PC-3 (cell line): ENCODE measurements around the gene SIRPB2. TPM values are rescaled to one million over a fixed set of nuclear protein-coding genes. Genes with fewer than 3 reads are reported as not detected.

Source experiments
- ATAC-seq: fragments of 200-7000 bp; cut with Tn5 transposase; 2 replicates; pipeline ENCODE4 v1.9.1; 2020; ENCODE audit warnings: mild to moderate bottlenecking, moderate library complexity
- BruUV-seq: library from RNA; stranded (reverse); fragments of 400-500 nt; replicated peaks from 2 replicates; lab custom pipeline; 2021; lab: Mats Ljungman, UMichigan
- CTCF ChIA-PET: fragments of 300-600 bp; sonication (Branson Sonifier 250); formaldehyde crosslinking; loops from one replicate; lab custom pipeline; 2022; ENCODE audit warnings: antibody characterized with exemption; lab: Charles Lee
- POLR2A ChIA-PET: fragments of 300-600 bp; sonication (Branson Sonifier 250); formaldehyde crosslinking; loops from one replicate; lab custom pipeline; 2022; ENCODE audit warnings: antibody characterized with exemption; ENCODE audit not compliant: unreplicated experiment; lab: Charles Lee
- DNase-seq: peaks from one replicate; pipeline ENCODE4 v3.0.0-alpha.2; 2015
- H2AFZ ChIP-seq: fragments of 300-600 bp; sonication (generic); 2 replicates; pipeline ENCODE4 v1.6.0; 2016; ENCODE audit warnings: antibody characterized with exemption, low read length
- H3F3A ChIP-seq: fragments of 300-600 bp; sonication (generic); one replicate; pipeline ENCODE4 v1.6.0; 2017; ENCODE audit warnings: antibody characterized with exemption, low read length, control low read depth, mild to moderate bottlenecking; ENCODE audit not compliant: unreplicated experiment
- H3K27ac ChIP-seq: fragments of 300-600 bp; sonication (generic); 2 replicates; pipeline ENCODE4 v1.5.1; 2016; ENCODE audit warnings: mild to moderate bottlenecking, low read length
- H3K27me3 ChIP-seq: fragments of 300-600 bp; sonication (generic); 2 replicates; pipeline ENCODE4 v1.6.1; 2016; ENCODE audit warnings: low read length, mixed read lengths
- H3K36me3 ChIP-seq: fragments of 300-600 bp; sonication (generic); 2 replicates; pipeline ENCODE4 v1.6.1; 2016; ENCODE audit warnings: low read depth, mixed run types, low read length, mixed read lengths
- H3K4me1 ChIP-seq: fragments of 300-600 bp; sonication (generic); 2 replicates; pipeline ENCODE4 v1.5.1; 2016; ENCODE audit warnings: low read length; ENCODE audit not compliant: insufficient read depth
- H3K4me2 ChIP-seq: fragments of 300-600 bp; sonication (generic); 2 replicates; pipeline ENCODE4 v1.6.0; 2016; ENCODE audit warnings: low read length
- H3K4me3 ChIP-seq: fragments of 300-600 bp; sonication (generic); 2 replicates; pipeline ENCODE4 v1.5.1; 2016; ENCODE audit warnings: mild to moderate bottlenecking, low read length, mixed read lengths
- H3K79me2 ChIP-seq: fragments of 300-600 bp; sonication (generic); 2 replicates; pipeline ENCODE4 v1.6.1; 2017; ENCODE audit warnings: low read length, mixed read lengths
- H3K9ac ChIP-seq: fragments of 300-600 bp; sonication (generic); 2 replicates; pipeline ENCODE4 v1.6.0; 2016; ENCODE audit warnings: mild to moderate bottlenecking, low read length
- H3K9me2 ChIP-seq: fragments of 300-600 bp; sonication (generic); replicated peaks from 2 replicates; pipeline ENCODE4 v1.6.1; 2016; ENCODE audit warnings: mixed run types, low read length, mixed read lengths
- H3K9me3 ChIP-seq: fragments of 300-600 bp; sonication (generic); 2 replicates; pipeline ENCODE4 v1.6.1; 2016; ENCODE audit warnings: low read length, mixed read lengths
- H4K20me1 ChIP-seq: fragments of 300-600 bp; sonication (generic); 2 replicates; pipeline ENCODE4 v1.6.1; 2016; ENCODE audit warnings: low read length, mixed read lengths
- CTCF ChIP-seq: fragments of 300-600 bp; sonication (generic); conservative IDR thresholded peaks from 2 replicates; pipeline ENCODE4 v1.5.1; 2017; ENCODE audit warnings: antibody characterized with exemption, low read depth, mild to moderate bottlenecking, low read length
- EZH2 ChIP-seq: fragments of 300-600 bp; sonication (generic); IDR thresholded peaks from one replicate; pipeline ENCODE4 v1.6.1; 2017; ENCODE audit warnings: antibody characterized with exemption, mild to moderate bottlenecking, low read length; ENCODE audit not compliant: unreplicated experiment
- EZH2phosphoT487 ChIP-seq: fragments of 300-600 bp; sonication (generic); IDR thresholded peaks from 2 replicates; pipeline ENCODE4 v1.6.1; 2018; ENCODE audit warnings: mild to moderate bottlenecking, antibody characterized with exemption, low read length, borderline replicate concordance
- intact Hi-C: fragments of 100-400 bp; cut with micrococcal nuclease; formaldehyde crosslinking; loops from 2 replicates; pipeline ENCODE4 v1.9.0; 2023
- total RNA-seq: library from RNA; depleted of rRNA; stranded (reverse); fragments of >200 nt; gene quantifications from 2 replicates; pipeline ENCODE4 v1.2.3, GENCODE V29; 2014

Gene SIRPB2
- total RNA-seq, 1 experiment from 2014 or later: 2.1 TPM

- no peak for TF ChIP-seq EZH2phosphoT487
- TF ChIP-seq EZH2: no peak
- no peak overlapping the region for H3K4me3 ChIP-seq
- no peak overlapping the region for H3K27ac ChIP-seq
- DNase-seq (no peak), ATAC-seq (no peak)
- no peaks in the 10 kb centered on the region for H3K79me2 ChIP-seq
- intact Hi-C loops: no loop called here
- no peaks in the 10 kb centered on the region for H4K20me1 ChIP-seq
- no peaks in the 10 kb centered on the region for H3K9me2 ChIP-seq
- no peak overlapping the region for H2AFZ ChIP-seq
- no peaks in the 10 kb centered on the region for H3K9me3 ChIP-seq
- POLR2A ChIA-PET: no interaction called here
- peaks cover 5% of the 10 kb centered on the region for H3F3A ChIP-seq
- H3K4me1 ChIP-seq: peaks cover 29% of the 10 kb centered on the region
- no peak overlapping the region for H3K4me2 ChIP-seq
- BruUV-seq: no TSS peak
- no peaks in the 10 kb centered on the region for H3K27me3 ChIP-seq
- CTCF ChIA-PET: no interaction called here
- no peaks in the 10 kb centered on the region for H3K36me3 ChIP-seq
- no peak overlapping the region for H3K9ac ChIP-seq
These were observed 60.1 kb downstream of the SIRPB2 start for GRCh38 chr20:1431158-1431557.

- POLR2A ChIA-PET: interaction anchor here (0.6 kb wide), 1 partner anchor 39 kb away, joined by 4 read pairs; no protein-coding TSS in a partner anchor
- TF ChIP-seq CTCF (no peak), EZH2 (no peak), EZH2phosphoT487 (no peak)
These were observed 61.2 kb downstream of the SIRPB2 start for GRCh38 chr20:1430004-1430451.

GRCh38 chr20:1429143-1429728, 62.0 kb downstream of the SIRPB2 start:
- no peaks in the 10 kb centered on the region for H3F3A ChIP-seq
- intact Hi-C loops: loop anchor here (1.0 kb wide), 1 partner anchor 14 kb away; no protein-coding TSS in a partner anchor
- no peaks in the 10 kb centered on the region for H3K9me2 ChIP-seq

More at GRCh38 chr20:1430004-1430451, 61.2 kb downstream of the SIRPB2 start:
- Histone ChIP-seq H3K9ac (no peak overlapping the region), H3K36me3 (no peaks in the 10 kb centered on the region), H3K4me3 (no peak overlapping the region), H3F3A (no peaks in the 10 kb centered on the region), H3K4me2 (no peak overlapping the region), H3K4me1 (peaks cover 24% of the 10 kb centered on the region), H3K79me2 (no peaks in the 10 kb centered on the region), H3K27ac (peak overlapping the region; percentile 15), H2AFZ (no peak overlapping the region), H3K27me3 (no peaks in the 10 kb centered on the region), H4K20me1 (no peaks in the 10 kb centered on the region), H3K9me2 (no peaks in the 10 kb centered on the region), H3K9me3 (no peaks in the 10 kb centered on the region)
- intact Hi-C loops: no loop called here
- DNase-seq: peak; percentile 35
- ATAC-seq: peak; percentile 20; the same call in 1 of the 2 replicates
- no TSS peak for BruUV-seq
- CTCF ChIA-PET: interaction anchor here (0.7 kb wide), 1 partner anchor 14 kb away, joined by 3 read pairs; no protein-coding TSS in a partner anchor

More at GRCh38 chr20:1429143-1429728, 62.0 kb downstream of the SIRPB2 start:
- H3K9ac ChIP-seq: no peak overlapping the region
- H3K27ac ChIP-seq: peak overlapping the region; percentile 15; the same call in 1 of the 2 replicates
- BruUV-seq: no TSS peak
- DNase-seq (peak; percentile 55), ATAC-seq (peak; percentile 69)
- H3K79me2 ChIP-seq: no peaks in the 10 kb centered on the region
- no peak overlapping the region for H3K4me3 ChIP-seq
- no peaks in the 10 kb centered on the region for H3K36me3 ChIP-seq
- no peak for TF ChIP-seq CTCF
- no peak for TF ChIP-seq EZH2phosphoT487
- TF ChIP-seq EZH2: no peak
- H3K4me2 ChIP-seq: peak overlapping the region; percentile 1; the same call in 1 of the 2 replicates
- no peaks in the 10 kb centered on the region for H3K27me3 ChIP-seq
- H3K4me1 ChIP-seq: peaks cover 21% of the 10 kb centered on the region
- ChIA-PET POLR2A (interaction anchor here (0.6 kb wide), 1 partner anchor 38 kb away, joined by 4 read pairs; no protein-coding TSS in a partner anchor), CTCF (no interaction called here)
- no peak overlapping the region for H2AFZ ChIP-seq
- H3K9me3 ChIP-seq: no peaks in the 10 kb centered on the region
- H4K20me1 ChIP-seq: no peaks in the 10 kb centered on the region
